GM18907 (cell line): ENCODE data around the gene PGBD5.
"Not testable (repeated sequence)": the region's sequence is repeated elsewhere in the genome, so short reads cannot be mapped to it uniquely, and the experiment has no call there.

Source experiments
- ATAC-seq: cut with Tn5 transposase; IDR thresholded peaks from one replicate; pipeline ENCODE4 v1.9.1; 2021; ENCODE audit warnings: mild to moderate bottlenecking, moderate library complexity; ENCODE audit not compliant: unreplicated experiment

PGBD5 gene

GRCh38 chr1:230426246-230427093, at the start of gene PGBD5:
PGBD5 (minus strand) TSS chr1:230426332; CDS start chr1:230425928, 404 bp downstream.
- ATAC-seq = peak; percentile 82

- not testable (repeated sequence) for ATAC-seq
Measured at GRCh38 chr1:230474924-230475323, 48.8 kb upstream of the PGBD5 start.

- ATAC-seq = not testable (repeated sequence)
Measured at GRCh38 chr1:230470750-230471149, 44.6 kb upstream of the PGBD5 start.

- no peak for ATAC-seq
Measured at GRCh38 chr1:230469271-230469670, 43.1 kb upstream of the PGBD5 start.

- ATAC-seq = no peak
Measured at GRCh38 chr1:230465691-230466090, 39.6 kb upstream of the PGBD5 start.

- ATAC-seq = no peak
Measured at GRCh38 chr1:230464671-230465070, 38.5 kb upstream of the PGBD5 start.

GRCh38 chr1:230463760-230464159, 37.6 kb upstream of the PGBD5 start:
- no peak for ATAC-seq

- no peak for ATAC-seq
Measured at GRCh38 chr1:230463326-230463725, 37.2 kb upstream of the PGBD5 start.

- no peak for ATAC-seq
Measured at GRCh38 chr1:230459465-230459864, 33.3 kb upstream of the PGBD5 start.

- ATAC-seq = no peak
Measured at GRCh38 chr1:230458509-230458908, 32.4 kb upstream of the PGBD5 start.

GRCh38 chr1:230456478-230456877, 30.3 kb upstream of the PGBD5 start:
- ATAC-seq = no peak

GRCh38 chr1:230455291-230455690, 29.2 kb upstream of the PGBD5 start:
- no peak for ATAC-seq

GRCh38 chr1:230453377-230453776, 27.2 kb upstream of the PGBD5 start:
- ATAC-seq = no peak

GRCh38 chr1:230441183-230442029, 15.3 kb upstream of the PGBD5 start:
- no peak for ATAC-seq

GRCh38 chr1:230435108-230435507, 9.0 kb upstream of the PGBD5 start:
- no peak for ATAC-seq

GRCh38 chr1:230431527-230431926, 5.4 kb upstream of the PGBD5 start:
- no peak for ATAC-seq

- no peak for ATAC-seq
Measured at GRCh38 chr1:230430499-230430898, 4.4 kb upstream of the PGBD5 start.

- no peak for ATAC-seq
Measured at GRCh38 chr1:230429067-230429735, 3.1 kb upstream of the PGBD5 start.

- ATAC-seq = no peak
Measured at GRCh38 chr1:230427981-230428380, 1.8 kb upstream of the PGBD5 start.

GRCh38 chr1:230427094-230427876, 1.2 kb upstream of the PGBD5 start:
- no peak for ATAC-seq
